SH-SY5Y (cell line): Measurements from ENCODE around the gene HPGD.

ENCODE experiments used
- GATA2 ChIP-seq: IDR thresholded peaks from 2 replicates; pipeline ENCODE4 v1.6.1; 2011; ENCODE audit warnings: mild to moderate bottlenecking, low read depth, low read length
- GATA3 ChIP-seq: IDR thresholded peaks from 2 replicates; pipeline ENCODE4 v1.6.1; 2011; ENCODE audit warnings: low read depth, mild to moderate bottlenecking, low read length, moderate library complexity

HPGD gene

DNA sequence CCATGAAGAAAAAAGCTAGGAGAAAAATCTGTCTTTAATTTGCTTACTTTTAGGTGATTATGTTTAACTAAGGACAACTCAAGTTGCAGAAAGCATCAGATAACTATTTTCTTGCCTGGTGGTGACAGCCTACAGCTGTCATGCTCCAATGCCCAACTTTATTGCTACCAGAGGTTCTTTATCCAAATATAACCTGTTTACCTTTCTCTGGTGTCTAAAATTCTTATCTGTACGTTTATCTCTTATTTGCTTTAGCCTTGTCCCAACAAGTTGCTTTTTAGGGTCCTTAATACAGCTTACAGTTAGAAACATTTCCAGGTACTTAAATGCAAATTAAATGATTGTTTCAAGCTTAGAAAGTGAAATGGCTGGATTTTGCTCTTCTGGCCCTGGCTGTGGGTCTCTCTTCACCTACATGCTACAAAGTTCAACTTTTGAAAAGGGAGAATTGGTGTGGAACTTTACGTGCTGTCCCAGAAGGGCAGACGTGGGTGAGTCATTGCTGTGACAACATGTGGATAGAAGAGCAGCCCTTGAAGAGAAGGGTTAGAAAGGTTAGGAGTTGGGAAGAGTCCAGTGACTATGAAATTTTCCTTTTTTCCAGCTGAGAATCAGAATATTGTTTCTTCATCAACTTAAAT is 60.7 kb downstream of the HPGD start:
- TF ChIP-seq GATA2 (no peak), GATA3 (no peak)

DNA sequence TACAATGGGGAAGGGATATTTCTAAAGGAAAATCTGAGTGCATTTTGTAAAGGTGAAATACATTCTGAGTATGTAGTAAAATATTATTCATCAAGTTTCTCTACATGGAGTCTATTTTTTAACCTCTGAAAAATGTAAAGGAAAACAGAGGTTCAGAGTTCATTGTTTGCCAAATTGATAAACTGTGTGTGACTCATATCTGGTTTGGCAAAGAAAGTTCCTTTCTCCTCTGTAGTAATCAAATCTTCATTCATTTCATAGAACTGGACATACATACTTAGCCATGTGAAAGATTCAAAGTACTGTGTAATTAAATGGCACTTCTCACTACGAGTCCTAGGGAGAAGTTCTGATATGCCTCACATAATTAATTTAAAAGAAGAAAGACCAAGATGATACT is 61.6 kb downstream of the HPGD start:
- TF ChIP-seq GATA2 (no peak), GATA3 (no peak)

DNA sequence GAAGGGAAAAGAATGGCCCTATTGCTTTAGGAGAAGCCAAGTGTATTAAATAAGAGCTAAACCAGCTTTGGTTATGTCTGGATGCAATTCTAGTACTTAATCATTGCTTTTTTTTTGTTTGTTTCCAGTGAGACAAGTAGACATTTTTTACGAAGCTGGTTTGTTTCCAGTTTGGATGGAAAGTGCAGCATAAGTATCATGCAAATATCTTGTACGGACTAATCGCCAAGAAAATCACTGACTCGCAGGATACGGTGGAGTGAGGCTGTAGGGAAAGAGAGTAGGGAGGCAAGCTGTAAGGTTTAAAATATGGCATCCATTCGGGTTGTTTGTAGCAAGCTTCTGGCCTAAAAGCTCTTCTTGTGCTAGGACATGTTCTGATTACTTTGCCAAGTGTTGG is 64.8 kb downstream of the HPGD start:
- TF ChIP-seq GATA2 (no peak), GATA3 (no peak)

DNA sequence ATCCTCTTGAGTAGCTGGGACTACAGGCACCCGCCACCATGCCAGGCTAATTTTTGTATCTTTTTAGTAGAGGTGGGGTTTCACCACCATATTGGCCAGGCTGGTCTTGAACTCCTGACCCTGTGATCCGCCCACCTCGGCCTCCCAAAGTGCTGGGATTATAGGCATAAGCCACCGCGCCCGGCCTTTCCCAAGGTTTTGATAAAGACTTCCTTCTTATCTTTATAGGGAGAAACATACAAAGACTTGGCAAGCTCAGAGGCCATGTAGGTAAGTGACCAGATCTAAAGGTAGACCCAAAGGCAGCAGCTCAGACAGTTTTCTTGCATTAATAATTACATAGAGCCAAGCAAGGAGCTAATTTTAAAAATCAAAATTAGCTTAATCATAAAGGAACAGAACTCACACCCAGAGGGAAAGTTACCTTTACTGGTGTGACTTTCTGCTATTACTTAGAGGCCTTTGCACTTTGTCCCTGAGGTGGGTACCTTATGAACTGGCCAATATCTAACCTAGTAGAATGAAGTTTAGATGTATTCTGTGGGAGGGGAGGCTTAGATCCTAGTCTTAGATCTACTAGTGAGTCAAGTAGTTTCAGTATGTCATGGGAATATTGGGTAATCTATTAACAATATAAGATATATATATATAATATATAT is 67.3 kb downstream of the HPGD start:
- TF ChIP-seq GATA3 (no peak), GATA2 (no peak)

DNA sequence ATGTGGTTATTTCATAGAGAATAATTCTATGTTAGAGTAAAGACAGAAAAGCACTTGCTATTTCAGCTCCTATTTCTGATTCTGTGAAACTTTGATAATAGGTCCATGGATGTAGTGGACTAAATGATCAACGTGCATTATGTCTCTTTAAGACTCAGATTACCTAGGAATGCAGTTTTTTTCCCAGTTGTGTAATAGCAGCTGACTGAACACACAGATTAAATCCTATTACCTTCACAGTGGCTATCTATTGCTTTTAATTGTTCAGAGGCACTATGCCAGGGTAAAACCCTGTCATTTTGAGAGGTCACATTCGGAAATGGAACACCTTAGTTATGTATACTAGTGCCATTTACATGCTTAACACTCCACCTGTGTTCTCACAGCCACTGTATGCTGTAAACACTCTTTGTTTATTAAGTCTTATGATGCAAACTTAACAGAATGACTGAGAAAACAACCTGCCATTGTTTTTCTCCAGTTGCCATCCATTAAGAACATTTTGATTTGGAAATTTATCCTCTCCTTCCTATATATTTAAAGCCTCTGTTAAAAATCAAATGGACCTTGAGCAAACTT is 70.5 kb downstream of the HPGD start:
- TF ChIP-seq GATA3: no peak
- TF ChIP-seq GATA2: no peak

DNA sequence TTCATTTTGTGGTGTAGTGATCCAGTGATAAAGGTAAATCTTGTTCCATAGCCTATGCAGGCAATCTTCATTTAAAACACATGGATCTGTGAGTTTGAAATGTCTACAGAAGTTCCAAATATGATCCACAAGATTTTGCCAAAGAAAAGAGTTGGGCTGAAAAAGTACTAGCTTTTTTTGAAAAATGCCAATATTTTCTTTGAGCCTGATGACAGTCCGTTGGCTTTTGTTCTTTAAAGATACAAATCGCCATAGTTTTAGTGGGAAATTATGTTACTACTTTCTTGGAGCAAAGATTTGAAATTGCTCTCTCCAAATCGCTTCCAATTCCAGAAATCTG is 71.5 kb downstream of the HPGD start:
- TF ChIP-seq GATA2 (no peak), GATA3 (no peak)

DNA sequence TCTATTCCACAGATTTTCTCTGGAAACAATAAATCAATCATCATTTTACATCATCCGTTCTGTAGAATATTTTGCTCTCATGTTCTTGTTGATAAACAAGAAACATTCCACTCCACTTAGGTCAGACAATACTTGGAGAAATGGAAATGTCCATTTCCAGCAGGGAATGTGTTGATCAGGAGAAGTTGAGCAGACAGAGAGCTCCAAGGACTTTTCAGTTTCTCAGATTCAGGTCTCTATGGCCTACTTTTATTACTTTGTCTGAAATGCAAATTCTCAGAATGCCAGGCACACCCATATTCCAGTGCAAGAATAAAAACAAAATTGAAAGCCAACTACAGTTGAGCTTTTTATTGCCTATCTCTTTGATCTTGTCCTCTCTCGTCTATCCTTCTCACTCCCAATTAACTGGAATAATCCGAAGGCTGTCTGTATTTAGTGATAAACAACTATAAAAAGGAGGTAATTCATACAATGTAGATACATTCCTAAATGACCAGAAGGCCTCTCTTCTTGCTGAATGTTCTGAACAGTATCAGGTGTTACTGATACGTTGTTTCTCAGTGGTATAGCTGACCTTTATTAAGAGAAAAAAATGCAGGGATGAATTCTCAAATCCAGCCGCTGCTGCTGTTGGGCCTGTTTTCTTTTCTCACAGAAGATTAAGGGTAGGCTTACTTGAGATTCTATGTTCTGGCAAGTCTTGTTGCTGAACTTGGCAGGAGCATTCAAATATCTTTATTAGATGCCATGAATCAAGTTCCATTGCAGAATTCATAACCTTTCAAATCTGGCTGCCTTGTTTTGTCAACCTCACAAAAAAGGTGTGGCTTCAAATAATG is 72.1 kb downstream of the HPGD start:
- TF ChIP-seq GATA3: no peak
- no peak for TF ChIP-seq GATA2

DNA sequence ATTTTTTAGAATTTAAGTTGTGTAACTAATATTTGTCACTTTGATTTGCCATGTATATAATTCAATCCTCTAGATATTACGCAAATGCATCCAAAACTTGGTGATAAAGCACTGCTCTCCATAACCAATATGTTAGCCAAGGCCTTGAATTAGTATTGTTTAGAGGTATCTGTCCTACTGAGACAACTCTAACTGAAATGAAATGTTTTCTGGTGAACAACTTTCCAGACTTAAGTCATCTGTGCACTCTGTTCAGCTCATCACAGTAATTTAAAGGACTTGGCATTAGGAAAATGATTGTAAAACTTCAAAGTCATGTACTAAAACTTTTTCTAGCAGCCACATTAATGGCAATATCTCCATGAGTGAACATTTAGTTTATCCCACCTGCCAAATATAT is 73.1 kb downstream of the HPGD start:
- TF ChIP-seq GATA3 (no peak), GATA2 (no peak)

DNA sequence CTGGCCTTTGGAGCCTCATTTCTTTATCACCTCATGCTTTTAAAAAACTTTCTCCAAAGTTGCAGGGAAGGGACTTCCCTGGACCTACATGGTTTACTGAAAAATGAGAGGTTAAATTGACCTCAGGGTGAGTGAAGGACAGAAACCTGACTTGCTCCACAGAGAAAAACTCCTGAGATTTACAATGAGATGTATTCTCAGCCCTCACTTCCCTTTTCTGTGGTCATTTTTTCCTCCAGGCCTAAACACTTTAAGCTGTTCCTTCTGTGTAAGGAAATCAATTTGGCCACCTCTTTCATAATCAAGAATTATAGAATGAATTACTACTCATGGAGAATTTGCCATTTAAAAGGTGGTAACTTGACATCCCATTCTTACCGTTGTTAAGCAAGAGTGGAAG is 77.9 kb downstream of the HPGD start:
- TF ChIP-seq GATA3 (no peak), GATA2 (no peak)
